Pancreas (tissue), 10 donors: ENCODE data around the gene TRIM34. TPM values are rescaled to one million over a fixed set of nuclear protein-coding genes. Genes with fewer than 3 reads are reported as not detected.

Experiments
- ATAC-seq, 4 donors: fragments of 200-7000 bp; cut with Tn5 transposase; one replicate each; pipeline versions ENCODE4 v1.8.0 to v1.9.1; 2020; ENCODE audit warnings: mild to moderate bottlenecking in 4 of 4, moderate library complexity in 4 of 4
- DNase-seq, 6 donors: peaks; one replicate each; pipeline ENCODE4 v3.0.0-alpha.2; 2020
- FAIRE-seq: peaks from 2 replicates; lab custom pipeline; 2012; peaks lifted over from hg19 to GRCh38; lab: Jason Lieb, UNC
- H3K27ac ChIP-seq, 4 donors: fragments of 200-600 bp; sonication (generic); 1 replicate in 3 of 4; 2 replicates in 1 of 4; pipeline versions ENCODE4 v1.5.0 to v1.8.0; 2020
- H3K27me3 ChIP-seq, 4 donors: fragments of 200-600 bp; one replicate each; pipeline ENCODE4 v1.8.0; 2021
- H3K36me3 ChIP-seq, 3 donors: fragments of 200-600 bp; sonication (generic) in 1 of 3; one replicate each; pipeline versions ENCODE4 v1.5.0 to v1.8.0; 2020 to 2021
- H3K4me1 ChIP-seq, 3 donors: fragments of 200-600 bp; one replicate each; pipeline ENCODE4 v1.8.0; 2021
- H3K4me3 ChIP-seq, 4 donors: fragments of 200-600 bp; sonication (generic) in 2 of 4; one replicate each; pipeline versions ENCODE4 v1.5.0 to v1.8.0; 2020 to 2021
- H3K9me3 ChIP-seq, 4 donors: fragments of 200-600 bp; one replicate each; pipeline ENCODE4 v1.8.0; 2021
- CTCF ChIP-seq, 4 donors: fragments of 200-600 bp; sonication (generic) in 3 of 4; IDR thresholded peaks; one replicate each; pipeline versions ENCODE4 v1.5.0 to v1.8.0; 2021; ENCODE audit warnings: antibody characterized with exemption in 4 of 4
- WGBS, 2 donors: extraction: QIAGEN DNeasy Blood & Tissue Kit; methylation state at CpG; one replicate each; pipeline ENCODE4 v1.1.7; 2013; 5-methylcytosine and 5-hydroxymethylcytosine counted together
- intact Hi-C, 3 donors: fragments of 100-400 bp; cut with DNase I; formaldehyde crosslinking; loops; one replicate each; pipeline versions ENCODE4 v1.11.1 to v1.14.2; 2022
- polyA plus RNA-seq, 2 donors: library from polyadenylated mRNA; stranded (reverse); fragments of 200-250 nt; gene quantifications; one replicate each; pipeline ENCODE4 v1.2.3, GENCODE V29; 2013
- total RNA-seq, 6 donors: library from RNA; stranded (reverse); fragmentation: NEBNext Ultra II Directional in 4 of 6; extraction: Animal tissue kit (Norgen Biotek cat#: 25700) in 4 of 6; gene quantifications; one replicate each; pipeline versions ENCODE4 v1.2.1 to v1.2.4, GENCODE V29; 2021 to 2023
- donor health status: healthy with polysubstance abuse.
- donor health status: DM: no; HTN: no; CAD: no; lungs with moderate emphysema.
- donor health status: DM: no; HTN: no; CAD: no.
- donor health status: control.
- donor health status: control.
- donor health status: Bipolar disorder and iron deficiency.
- donor health status: DM: yes; HTN: yes; CAD: no.
- donor health status: DM: no; HTN: no; CAD: no.
- donor health status: DM: no; HTN: no; CAD: no.
- donor health status: DM: yes; HTN: yes; CAD: no.

The TRIM34 gene
- total and polyA plus RNA-seq, 8 donors: 0.54 to 5.6 (median 1.6) TPM

GRCh38 chr11:5665051-5665570 is 40.3 kb downstream of the TRIM34 start:
- H3K36me3 ChIP-seq: peaks cover 0 to 46% (median 0%) of the 10 kb centered on the region in 3 donors
- no peak for ATAC-seq

GRCh38 chr11:5665746-5666401 is 41.1 kb downstream of the TRIM34 start:
- no peaks in the 10 kb centered on the region for H3K9me3 ChIP-seq
- no peaks in the 10 kb centered on the region for H3K4me1 ChIP-seq
- H3K36me3 ChIP-seq: peaks cover 0 to 46% (median 0%) of the 10 kb centered on the region in 3 donors
- intact Hi-C loops: no loop called here
- no peaks in the 10 kb centered on the region for H3K27me3 ChIP-seq
- no peak overlapping the region for H3K4me3 ChIP-seq
- no peak for TF ChIP-seq CTCF (IDR thresholded peaks at IDR 0.05)
- FAIRE-seq (no peak), ATAC-seq (no peak), DNase-seq (no peak)
- 65 to 75% methylated on average over 5 of the region's 5 CpGs for WGBS, 2 donors
- no peak overlapping the region for H3K27ac ChIP-seq

More at GRCh38 chr11:5665051-5665570, 40.3 kb downstream of the TRIM34 start:
- no peak for TF ChIP-seq CTCF (IDR thresholded peaks at IDR 0.05)
- Histone ChIP-seq H3K4me3 (no peak overlapping the region), H3K9me3 (no peaks in the 10 kb centered on the region), H3K27me3 (no peaks in the 10 kb centered on the region), H3K4me1 (no peaks in the 10 kb centered on the region), H3K27ac (no peak overlapping the region)
- no peak for FAIRE-seq
- 96% methylated on average over 4 of the region's 4 CpGs for WGBS, 2 donors
- DNase-seq: no peak
- intact Hi-C loops: no loop called here

- H3K9me3 ChIP-seq: no peaks in the 10 kb centered on the region
- no peak for TF ChIP-seq CTCF (IDR thresholded peaks at IDR 0.05)
- H3K27me3 ChIP-seq: no peaks in the 10 kb centered on the region
- H3K27ac ChIP-seq: no peak overlapping the region
- ATAC-seq (no peak), FAIRE-seq (no peak), DNase-seq (no peak)
- H3K36me3 ChIP-seq: peaks cover 0 to 46% (median 0%) of the 10 kb centered on the region in 3 donors
- intact Hi-C loops: no loop called here
- no peak overlapping the region for H3K4me3 ChIP-seq
- H3K4me1 ChIP-seq: no peaks in the 10 kb centered on the region
- WGBS, 2 donors: 76 to 77% methylated on average over 6 of the region's 6 CpGs
Observed at GRCh38 chr11:5666402-5666793, 41.6 kb downstream of the TRIM34 start.

GRCh38 chr11:5671831-5672230 is 47.0 kb downstream of the TRIM34 start:
- no peak overlapping the region for H3K27ac ChIP-seq
- H3K36me3 ChIP-seq: peaks cover 0 to 13% (median 0%) of the 10 kb centered on the region in 3 donors
- no peak for FAIRE-seq
- H3K9me3 ChIP-seq: no peaks in the 10 kb centered on the region
- no peak for TF ChIP-seq CTCF (IDR thresholded peaks at IDR 0.05)
- no peak for ATAC-seq
- H3K4me3 ChIP-seq: no peak overlapping the region
- H3K4me1 ChIP-seq: no peaks in the 10 kb centered on the region
- DNase-seq: no peak
- H3K27me3 ChIP-seq: no peaks in the 10 kb centered on the region
- intact Hi-C loops: no loop called here

- ATAC-seq (no peak), FAIRE-seq (no peak), DNase-seq (no peak)
- Histone ChIP-seq H3K4me3 (no peak overlapping the region), H3K4me1 (no peaks in the 10 kb centered on the region), H3K36me3 (peaks cover 0 to 22% (median 11%) of the 10 kb centered on the region in 3 donors), H3K27me3 (no peaks in the 10 kb centered on the region), H3K9me3 (no peaks in the 10 kb centered on the region), H3K27ac (no peak overlapping the region)
- no peak for TF ChIP-seq CTCF (IDR thresholded peaks at IDR 0.05)
- intact Hi-C loops: no loop called here
- WGBS, 2 donors: 91 to 96% methylated on average over 4 of the region's 4 CpGs
Observed at GRCh38 chr11:5674391-5674790, 49.6 kb downstream of the TRIM34 start.
